Adrenal gland (tissue), 5 donors: ENCODE data around the gene DENND4A.

Source experiments
- CTCF ChIP-seq, 6 experiments: fragments of 450-650 bp in 4 of 6; fragments of 200-600 bp in 2 of 6; sonication (generic) in 1 of 6; IDR thresholded peaks; 1 replicate in 5 of 6; 2 replicates in 1 of 6; pipeline versions ENCODE4 v1.5.1 to v1.8.0; 2016 to 2021; ENCODE audit warnings: antibody characterized with exemption in 6 of 6, mild to moderate bottlenecking in 2 of 6, moderate library complexity in 1 of 6
- POLR2A ChIP-seq, 2 donors: fragments of 450-650 bp; IDR thresholded peaks; one replicate each; pipeline ENCODE4 v1.6.1; 2017; ENCODE audit warnings: antibody characterized with exemption in 2 of 2, mild to moderate bottlenecking in 2 of 2, moderate library complexity in 1 of 2
- donor health status: DM: no; HTN: no; CAD: no.

GRCh38 chr15:65612949-65613744 is 178.9 kb downstream of the DENND4A start:
- TF ChIP-seq CTCF (IDR thresholded peaks at IDR 0.05): no peak
- no peak for TF ChIP-seq POLR2A (IDR thresholded peaks at IDR 0.05)
